ENCODE results near the gene MAP6. TPM values are rescaled to one million over a fixed set of nuclear protein-coding genes. Genes with fewer than 3 reads are reported as not detected.

The MAP6 gene
- total and polyA plus RNA-seq, 9 of the 15 experiments (the other 6 are each of a cell fraction or from before 2014, with no cell fraction given): not detected

DNA sequence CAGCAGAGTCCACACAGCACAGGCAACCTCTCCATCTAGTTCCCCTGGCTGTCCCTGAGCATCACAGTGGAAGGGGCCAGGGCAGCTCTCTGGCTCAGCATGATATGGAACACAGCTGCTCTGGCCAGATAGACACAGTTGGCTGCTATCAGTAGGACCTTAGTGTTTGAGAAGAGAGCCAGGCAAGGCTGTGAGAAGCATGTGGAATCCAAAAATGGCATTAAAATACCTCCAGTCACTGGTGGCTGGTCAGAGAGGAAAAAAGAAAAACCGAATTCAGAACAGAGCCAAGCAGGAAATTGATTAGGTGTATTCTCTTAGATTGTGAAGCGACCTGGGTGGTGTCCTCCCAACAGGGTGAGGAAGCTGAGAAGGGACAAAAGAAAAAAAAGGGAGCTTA is 78.9 kb downstream of the MAP6 start (continued):
- TF ChIP-seq, protein P1, sequence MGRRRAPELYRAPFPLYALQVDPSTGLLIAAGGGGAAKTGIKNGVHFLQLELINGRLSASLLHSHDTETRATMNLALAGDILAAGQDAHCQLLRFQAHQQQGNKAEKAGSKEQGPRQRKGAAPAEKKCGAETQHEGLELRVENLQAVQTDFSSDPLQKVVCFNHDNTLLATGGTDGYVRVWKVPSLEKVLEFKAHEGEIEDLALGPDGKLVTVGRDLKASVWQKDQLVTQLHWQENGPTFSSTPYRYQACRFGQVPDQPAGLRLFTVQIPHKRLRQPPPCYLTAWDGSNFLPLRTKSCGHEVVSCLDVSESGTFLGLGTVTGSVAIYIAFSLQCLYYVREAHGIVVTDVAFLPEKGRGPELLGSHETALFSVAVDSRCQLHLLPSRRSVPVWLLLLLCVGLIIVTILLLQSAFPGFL (CRISPR knock-in tag; IDR thresholded peaks at IDR 0.05): no peak
- TF ChIP-seq SMAD2 (IDR thresholded peaks at IDR 0.05; ENCODE audit: low read depth, low read length) (no peak), MYBL2 (IDR thresholded peaks at IDR 0.05; ENCODE audit: low read depth) (no peak), MYBL2 (CRISPR knock-in tag; IDR thresholded peaks at IDR 0.05; ENCODE audit: borderline replicate concordance) (no peak), HDAC3 (IDR thresholded peaks at IDR 0.05; ENCODE audit: borderline replicate concordance, partially characterized antibody) (peak; percentile 71), HMGN3 (IDR thresholded peaks at IDR 0.05; ENCODE audit: borderline replicate concordance, extremely low read depth, insufficient read length, low read depth, low read length) (no peak), NEUROD1 (IDR thresholded peaks at IDR 0.05; ENCODE audit: borderline replicate concordance, low read depth, low read length, partially characterized antibody) (peak; percentile 76), ZNF384 (IDR thresholded peaks at IDR 0.05; ENCODE audit: low read depth, low read length) (no peak), NFIC (IDR thresholded peaks at IDR 0.05) (peak; percentile 95), RCOR1 (IDR thresholded peaks at IDR 0.05; ENCODE audit: borderline replicate concordance in 1 of 2, low read depth in 2 of 2, low read length in 2 of 2) (peak; percentile 81 to 95; a peak in 3 of 4 replicates), ZNF134 (CRISPR knock-in tag; conservative IDR thresholded peaks at IDR 0.05) (peak; percentile 85)
- TF ChIP-seq, protein P2, sequence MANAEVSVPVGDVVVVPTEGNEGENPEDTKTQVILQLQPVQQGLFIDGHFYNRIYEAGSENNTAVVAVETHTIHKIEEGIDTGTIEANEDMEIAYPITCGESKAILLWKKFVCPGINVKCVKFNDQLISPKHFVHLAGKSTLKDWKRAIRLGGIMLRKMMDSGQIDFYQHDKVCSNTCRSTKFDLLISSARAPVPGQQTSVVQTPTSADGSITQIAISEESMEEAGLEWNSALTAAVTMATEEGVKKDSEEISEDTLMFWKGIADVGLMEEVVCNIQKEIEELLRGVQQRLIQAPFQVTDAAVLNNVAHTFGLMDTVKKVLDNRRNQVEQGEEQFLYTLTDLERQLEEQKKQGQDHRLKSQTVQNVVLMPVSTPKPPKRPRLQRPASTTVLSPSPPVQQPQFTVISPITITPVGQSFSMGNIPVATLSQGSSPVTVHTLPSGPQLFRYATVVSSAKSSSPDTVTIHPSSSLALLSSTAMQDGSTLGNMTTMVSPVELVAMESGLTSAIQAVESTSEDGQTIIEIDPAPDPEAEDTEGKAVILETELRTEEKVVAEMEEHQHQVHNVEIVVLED (CRISPR knock-in tag; IDR thresholded peaks at IDR 0.05): no peak
- TF ChIP-seq, protein P3, sequence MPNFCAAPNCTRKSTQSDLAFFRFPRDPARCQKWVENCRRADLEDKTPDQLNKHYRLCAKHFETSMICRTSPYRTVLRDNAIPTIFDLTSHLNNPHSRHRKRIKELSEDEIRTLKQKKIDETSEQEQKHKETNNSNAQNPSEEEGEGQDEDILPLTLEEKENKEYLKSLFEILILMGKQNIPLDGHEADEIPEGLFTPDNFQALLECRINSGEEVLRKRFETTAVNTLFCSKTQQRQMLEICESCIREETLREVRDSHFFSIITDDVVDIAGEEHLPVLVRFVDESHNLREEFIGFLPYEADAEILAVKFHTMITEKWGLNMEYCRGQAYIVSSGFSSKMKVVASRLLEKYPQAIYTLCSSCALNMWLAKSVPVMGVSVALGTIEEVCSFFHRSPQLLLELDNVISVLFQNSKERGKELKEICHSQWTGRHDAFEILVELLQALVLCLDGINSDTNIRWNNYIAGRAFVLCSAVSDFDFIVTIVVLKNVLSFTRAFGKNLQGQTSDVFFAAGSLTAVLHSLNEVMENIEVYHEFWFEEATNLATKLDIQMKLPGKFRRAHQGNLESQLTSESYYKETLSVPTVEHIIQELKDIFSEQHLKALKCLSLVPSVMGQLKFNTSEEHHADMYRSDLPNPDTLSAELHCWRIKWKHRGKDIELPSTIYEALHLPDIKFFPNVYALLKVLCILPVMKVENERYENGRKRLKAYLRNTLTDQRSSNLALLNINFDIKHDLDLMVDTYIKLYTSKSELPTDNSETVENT (CRISPR knock-in tag; IDR thresholded peaks at IDR 0.05): no peak
- TF ChIP-seq, protein P4, sequence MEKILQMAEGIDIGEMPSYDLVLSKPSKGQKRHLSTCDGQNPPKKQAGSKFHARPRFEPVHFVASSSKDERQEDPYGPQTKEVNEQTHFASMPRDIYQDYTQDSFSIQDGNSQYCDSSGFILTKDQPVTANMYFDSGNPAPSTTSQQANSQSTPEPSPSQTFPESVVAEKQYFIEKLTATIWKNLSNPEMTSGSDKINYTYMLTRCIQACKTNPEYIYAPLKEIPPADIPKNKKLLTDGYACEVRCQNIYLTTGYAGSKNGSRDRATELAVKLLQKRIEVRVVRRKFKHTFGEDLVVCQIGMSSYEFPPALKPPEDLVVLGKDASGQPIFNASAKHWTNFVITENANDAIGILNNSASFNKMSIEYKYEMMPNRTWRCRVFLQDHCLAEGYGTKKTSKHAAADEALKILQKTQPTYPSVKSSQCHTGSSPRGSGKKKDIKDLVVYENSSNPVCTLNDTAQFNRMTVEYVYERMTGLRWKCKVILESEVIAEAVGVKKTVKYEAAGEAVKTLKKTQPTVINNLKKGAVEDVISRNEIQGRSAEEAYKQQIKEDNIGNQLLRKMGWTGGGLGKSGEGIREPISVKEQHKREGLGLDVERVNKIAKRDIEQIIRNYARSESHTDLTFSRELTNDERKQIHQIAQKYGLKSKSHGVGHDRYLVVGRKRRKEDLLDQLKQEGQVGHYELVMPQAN (IDR thresholded peaks at IDR 0.05; ENCODE audit: borderline replicate concordance): no peak
- TF ChIP-seq, protein P5, sequence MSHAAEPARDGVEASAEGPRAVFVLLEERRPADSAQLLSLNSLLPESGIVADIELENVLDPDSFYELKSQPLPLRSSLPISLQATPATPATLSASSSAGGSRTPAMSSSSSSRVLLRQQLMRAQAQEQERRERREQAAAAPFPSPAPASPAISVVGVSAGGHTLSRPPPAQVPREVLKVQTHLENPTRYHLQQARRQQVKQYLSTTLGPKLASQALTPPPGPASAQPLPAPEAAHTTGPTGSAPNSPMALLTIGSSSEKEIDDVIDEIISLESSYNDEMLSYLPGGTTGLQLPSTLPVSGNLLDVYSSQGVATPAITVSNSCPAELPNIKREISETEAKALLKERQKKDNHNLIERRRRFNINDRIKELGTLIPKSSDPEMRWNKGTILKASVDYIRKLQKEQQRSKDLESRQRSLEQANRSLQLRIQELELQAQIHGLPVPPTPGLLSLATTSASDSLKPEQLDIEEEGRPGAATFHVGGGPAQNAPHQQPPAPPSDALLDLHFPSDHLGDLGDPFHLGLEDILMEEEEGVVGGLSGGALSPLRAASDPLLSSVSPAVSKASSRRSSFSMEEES (CRISPR knock-in tag; IDR thresholded peaks at IDR 0.05): no peak
- TF ChIP-seq, protein P6, sequence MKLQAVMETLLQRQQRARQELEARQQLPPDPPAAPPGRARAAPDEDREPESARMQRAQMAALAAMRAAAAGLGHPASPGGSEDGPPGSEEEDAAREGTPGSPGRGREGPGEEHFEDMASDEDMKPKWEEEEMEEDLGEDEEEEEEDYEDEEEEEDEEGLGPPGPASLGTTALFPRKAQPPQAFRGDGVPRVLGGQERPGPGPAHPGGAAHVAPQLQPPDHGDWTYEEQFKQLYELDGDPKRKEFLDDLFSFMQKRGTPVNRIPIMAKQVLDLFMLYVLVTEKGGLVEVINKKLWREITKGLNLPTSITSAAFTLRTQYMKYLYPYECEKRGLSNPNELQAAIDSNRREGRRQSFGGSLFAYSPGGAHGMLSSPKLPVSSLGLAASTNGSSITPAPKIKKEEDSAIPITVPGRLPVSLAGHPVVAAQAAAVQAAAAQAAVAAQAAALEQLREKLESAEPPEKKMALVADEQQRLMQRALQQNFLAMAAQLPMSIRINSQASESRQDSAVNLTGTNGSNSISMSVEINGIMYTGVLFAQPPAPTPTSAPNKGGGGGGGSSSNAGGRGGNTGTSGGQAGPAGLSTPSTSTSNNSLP (IDR thresholded peaks at IDR 0.05; ENCODE audit: borderline replicate concordance, low read depth, low read length): peak; percentile 41; the same call in 1 of the 2 replicates

Measured in K562 (cell line).